HepG2 (cell line): ENCODE measurements around the gene CD96. TPM values are rescaled to one million over a fixed set of nuclear protein-coding genes. Genes with fewer than 3 reads are reported as not detected.

Source experiments
- ATAC-seq: fragments of 200-7000 bp; cut with Tn5 transposase; 3 replicates; pipeline ENCODE4 v1.9.1; 2020; ENCODE audit warnings: mild to moderate bottlenecking, moderate library complexity
- BruUV-seq: library from RNA; stranded (reverse); fragments of 400-500 nt; replicated peaks from 2 replicates; lab custom pipeline; 2021; lab: Mats Ljungman, UMichigan
- CTCF ChIA-PET: fragments of 300-600 bp; formaldehyde crosslinking; extraction: SDS; loops from one replicate; lab custom pipeline; 2021; ENCODE audit warnings: low total read pairs, inconsistent platforms, low intra/inter-chr PET ratio; lab: Yijun Ruan, JAX
- POLR2A ChIA-PET: fragments of 350-600 bp; sonication (Branson Sonifier 250); formaldehyde crosslinking; loops from one replicate; lab custom pipeline; 2020; ENCODE audit warnings: antibody characterized with exemption, inconsistent platforms; lab: Yijun Ruan, JAX
- DNase-seq: peaks from one replicate; pipeline ENCODE4 v3.0.0-alpha.2; 2015; ENCODE audit warnings: low spot score
- FAIRE-seq: peaks from 3 replicates; lab custom pipeline; 2011; peaks lifted over from hg19 to GRCh38; lab: Jason Lieb, UNC
- H2AFZ ChIP-seq: one replicate; pipeline ENCODE4 v1.6.1; 2011; ENCODE audit warnings: low read length, inconsistent platforms
- H3K27ac ChIP-seq: fragments of 300-600 bp; 3 replicates; pipeline ENCODE4 v1.8.0; 2011; ENCODE audit warnings: mixed run types, mild to moderate bottlenecking, mixed read lengths, low read length, inconsistent platforms; ENCODE audit not compliant: insufficient read depth; ENCODE audit errors: extremely low read length
- H3K27me3 ChIP-seq, 2 experiments: fragments of 200-600 bp in 1 of 2; 2 replicates in 1 of 2; 3 replicates in 1 of 2; pipeline versions ENCODE4 v1.6.0 to v1.8.0; 2011; ENCODE audit warnings: low read length in 2 of 2, mild to moderate bottlenecking in 2 of 2, moderate library complexity in 2 of 2, inconsistent platforms in 1 of 2; ENCODE audit not compliant: insufficient read depth in 2 of 2, control insufficient read depth in 1 of 2
- H3K36me3 ChIP-seq, 2 experiments: fragments of 200-600 bp in 1 of 2; replicated peaks in 1 of 2; 2 replicates in 1 of 2; 3 replicates in 1 of 2; pipeline versions ENCODE4 v1.5.1 to v1.8.0; 2011; ENCODE audit warnings: low read length in 2 of 2, inconsistent platforms in 1 of 2; ENCODE audit not compliant: insufficient read depth in 2 of 2, control insufficient read depth in 1 of 2
- H3K4me1 ChIP-seq: 2 replicates; pipeline ENCODE4 v1.5.1; 2012; ENCODE audit warnings: low read length, inconsistent platforms; ENCODE audit not compliant: insufficient read depth
- H3K4me2 ChIP-seq: 2 replicates; pipeline ENCODE4 v1.6.0; 2011; ENCODE audit warnings: low read depth, low read length, inconsistent platforms
- H3K4me3 ChIP-seq, 3 experiments: fragments of 200-600 bp in 1 of 3; sonication (generic), shearing (Covaris generic) in 1 of 3; replicated peaks in 1 of 3; 2 replicates each; pipeline ENCODE4 v1.5.1; 2011 to 2016; ENCODE audit warnings: low read length in 3 of 3, inconsistent platforms in 2 of 3, low read depth in 2 of 3, mild to moderate bottlenecking in 2 of 3, control low read depth in 1 of 3, mixed read lengths in 1 of 3; ENCODE audit not compliant: insufficient read depth in 1 of 3
- H3K79me2 ChIP-seq: one replicate; pipeline ENCODE4 v1.6.1; 2011; ENCODE audit warnings: low read length, inconsistent platforms; ENCODE audit not compliant: insufficient read depth
- H3K9ac ChIP-seq: 2 replicates; pipeline ENCODE4 v1.6.0; 2011; ENCODE audit warnings: mild to moderate bottlenecking, low read depth, low read length, inconsistent platforms; ENCODE audit not compliant: insufficient read depth
- H3K9me3 ChIP-seq: 2 replicates; pipeline ENCODE4 v1.5.1; 2012; ENCODE audit warnings: mild to moderate bottlenecking, low read length
- H4K20me1 ChIP-seq: 2 replicates; pipeline ENCODE4 v1.6.0; 2011; ENCODE audit warnings: inconsistent platforms, mild to moderate bottlenecking, low read length, moderate library complexity; ENCODE audit not compliant: insufficient read depth
- AGO1 ChIP-seq: fragments of 200-400 bp; formaldehyde crosslinking; IDR thresholded peaks from 2 replicates; pipeline ENCODE4 v1.6.1; 2017; ENCODE audit warnings: mild to moderate bottlenecking, low read depth, low read length, moderate library complexity; ENCODE audit not compliant: poor library complexity, severe bottlenecking
- DR1 ChIP-seq: sonication (generic); formaldehyde crosslinking; IDR thresholded peaks from 2 replicates; pipeline ENCODE4 v1.8.0; 2021; ENCODE audit warnings: mild to moderate bottlenecking, missing genetic modification reagents, inconsistent platforms
- FOXP1 ChIP-seq, 2 experiments: fragments of 450-650 bp in 1 of 2; IDR thresholded peaks; 2 replicates each; pipeline ENCODE4 v1.6.1; 2017 to 2018; ENCODE audit warnings: antibody characterized with exemption in 1 of 2
- IRF2 ChIP-seq: IDR thresholded peaks from 2 replicates; pipeline ENCODE4 v1.6.1; 2018; ENCODE audit warnings: missing genetic modification reagents, missing compliant biosample characterization
- MAFK ChIP-seq, 2 experiments: IDR thresholded peaks in 1 of 2; conservative IDR thresholded peaks in 1 of 2; 2 replicates each; pipeline ENCODE4 v1.6.1; 2011; ENCODE audit warnings: improper control_type of control experiment in 2 of 2, low read length in 2 of 2
- MLLT10 ChIP-seq: sonication (generic); formaldehyde crosslinking; IDR thresholded peaks from 2 replicates; pipeline ENCODE4 v1.4.0; 2020; ENCODE audit warnings: missing genetic modification reagents
- NCOA2 ChIP-seq: sonication (generic); formaldehyde crosslinking; IDR thresholded peaks from 2 replicates; pipeline ENCODE4 v1.8.0; 2022; ENCODE audit warnings: inconsistent platforms
- SMAD9 ChIP-seq: sonication (generic); formaldehyde crosslinking; IDR thresholded peaks from 2 replicates; pipeline ENCODE4 v1.5.1; 2020; ENCODE audit warnings: mild to moderate bottlenecking, missing genetic modification reagents
- SOX13 ChIP-seq, 3 experiments: fragments of 450-650 bp in 1 of 3; sonication (generic) in 1 of 3; formaldehyde crosslinking in 1 of 3; IDR thresholded peaks in 2 of 3; conservative IDR thresholded peaks in 1 of 3; 2 replicates each; pipeline versions ENCODE4 v1.5.0 to v1.6.1; 2016 to 2020; ENCODE audit warnings: antibody characterized with exemption in 1 of 3, mild to moderate bottlenecking in 1 of 3, missing compliant biosample characterization in 1 of 3, missing genetic modification reagents in 1 of 3, moderate library complexity in 1 of 3
- TRAFD1 ChIP-seq: sonication (generic); formaldehyde crosslinking; IDR thresholded peaks from 2 replicates; pipeline ENCODE4 v1.5.1; 2020; ENCODE audit warnings: missing genetic modification reagents, mild to moderate bottlenecking, borderline replicate concordance
- ZEB1 ChIP-seq: IDR thresholded peaks from 2 replicates; pipeline ENCODE4 v1.6.1; 2012; ENCODE audit warnings: mild to moderate bottlenecking, low read depth, inconsistent platforms; ENCODE audit not compliant: insufficient replicate concordance
- ZNF230 ChIP-seq: sonication (generic); formaldehyde crosslinking; IDR thresholded peaks from 2 replicates; pipeline ENCODE4 v1.4.0; 2020; ENCODE audit warnings: mild to moderate bottlenecking, missing genetic modification reagents
- ZNF296 ChIP-seq: sonication (generic); formaldehyde crosslinking; conservative IDR thresholded peaks from 2 replicates; pipeline ENCODE4 v1.5.0; 2020; ENCODE audit warnings: mild to moderate bottlenecking, missing genetic modification reagents
- ZNF326 ChIP-seq: sonication (generic); formaldehyde crosslinking; IDR thresholded peaks from 2 replicates; pipeline ENCODE4 v1.4.0; 2020; ENCODE audit warnings: missing genetic modification reagents, borderline replicate concordance
- ZNF605 ChIP-seq: sonication (generic); formaldehyde crosslinking; IDR thresholded peaks from 2 replicates; pipeline ENCODE4 v1.8.0; 2022; ENCODE audit warnings: mild to moderate bottlenecking, missing genetic modification reagents
- WGBS: methylation state at CpG from one replicate; pipeline ENCODE4 v1.1.6; 2017; ENCODE audit warnings: low lambda C conversion rate; 5-methylcytosine and 5-hydroxymethylcytosine counted together
- in situ Hi-C: cut with HindIII; loops from 2 replicates; pipeline ENCODE4 v1.10.0; 2017; ENCODE audit warnings: low pct_unique_long_range_greater_than_20kb; ENCODE audit not compliant: extremely low pct_ligation_motif_present
- intact Hi-C: fragments of 100-400 bp; cut with micrococcal nuclease; formaldehyde crosslinking; loops from one replicate; pipeline ENCODE4 v1.10.0; 2022; ENCODE audit not compliant: unreplicated experiment
- polyA plus RNA-seq, 8 experiments: library from polyadenylated mRNA; depleted of rRNA in 3 of 8; stranded (reverse) in 7 of 8; unstranded in 1 of 8; fragments of >200 nt; fragmentation: Illumina TruSeq in 4 of 8; extraction: Trizol in 4 of 8; gene quantifications; 2 replicates each; pipeline versions ENCODE4 v1.2.1 to v1.2.3, GENCODE V29; 2011 to 2016; ENCODE audit warnings: low read depth in 4 of 8, missing spikeins in 1 of 8, mixed read lengths in 1 of 8; ENCODE audit not compliant: insufficient read depth in 1 of 8
- total RNA-seq, 5 experiments: library from RNA; depleted of rRNA; stranded (reverse); fragments of >200 nt; fragmentation: Illumina TruSeq; extraction: Trizol; gene quantifications; 2 replicates each; pipeline ENCODE4 v1.2.3, GENCODE V29; 2016; ENCODE audit warnings: low read depth in 1 of 5
- TF ChIP-seq, protein P1 (sequence below): IDR thresholded peaks from 2 replicates; pipeline ENCODE4 v1.6.1; 2016

CD96 gene
- total and polyA plus RNA-seq, 2 of the 13 experiments (the other 11 are each of a cell fraction or from before 2014, with no cell fraction given): not detected

GRCh38 chr3:111635403-111635802 lies 93.4 kb downstream of the CD96 start:
- Histone ChIP-seq H3K79me2 (no peaks in the 10 kb centered on the region), H3K27ac (no peak overlapping the region), H3K36me3 (no peaks in the 10 kb centered on the region), H2AFZ (no peak overlapping the region), H4K20me1 (no peaks in the 10 kb centered on the region), H3K4me1 (no peaks in the 10 kb centered on the region), H3K4me3 (no peak overlapping the region), H3K27me3 (no peaks in the 10 kb centered on the region), H3K9ac (no peak overlapping the region), H3K4me2 (no peak overlapping the region)
- BruUV-seq: no TSS peak
- intact Hi-C loops: no loop called here
- FAIRE-seq (no peak), ATAC-seq (no peak)
- TF ChIP-seq MAFK (conservative IDR thresholded peaks at IDR 0.05 in 1 of 2, IDR thresholded peaks at IDR 0.05 in 1 of 2; ENCODE audit: low read length in 2 of 2): peak in 1 of 2 experiments; percentile 27; a peak in 1 of 4 replicates
- TF ChIP-seq, protein P1, sequence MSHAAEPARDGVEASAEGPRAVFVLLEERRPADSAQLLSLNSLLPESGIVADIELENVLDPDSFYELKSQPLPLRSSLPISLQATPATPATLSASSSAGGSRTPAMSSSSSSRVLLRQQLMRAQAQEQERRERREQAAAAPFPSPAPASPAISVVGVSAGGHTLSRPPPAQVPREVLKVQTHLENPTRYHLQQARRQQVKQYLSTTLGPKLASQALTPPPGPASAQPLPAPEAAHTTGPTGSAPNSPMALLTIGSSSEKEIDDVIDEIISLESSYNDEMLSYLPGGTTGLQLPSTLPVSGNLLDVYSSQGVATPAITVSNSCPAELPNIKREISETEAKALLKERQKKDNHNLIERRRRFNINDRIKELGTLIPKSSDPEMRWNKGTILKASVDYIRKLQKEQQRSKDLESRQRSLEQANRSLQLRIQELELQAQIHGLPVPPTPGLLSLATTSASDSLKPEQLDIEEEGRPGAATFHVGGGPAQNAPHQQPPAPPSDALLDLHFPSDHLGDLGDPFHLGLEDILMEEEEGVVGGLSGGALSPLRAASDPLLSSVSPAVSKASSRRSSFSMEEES (CRISPR knock-in tag): no peak
- no peak for TF ChIP-seq MLLT10
- TF ChIP-seq, all 625 proteins: peak for 1
- WGBS: 51% methylated on average over 2 of the region's 2 CpGs
- ChIA-PET POLR2A (no interaction called here), CTCF (no interaction called here)
- no peaks in the 10 kb centered on the region for H3K9me3 ChIP-seq
- in situ Hi-C loops: no loop called here
- no peak for DNase-seq

- in situ Hi-C loops: no loop called here
- ATAC-seq (no peak), DNase-seq (no peak), FAIRE-seq (no peak)
- Histone ChIP-seq H3K4me1 (no peaks in the 10 kb centered on the region), H4K20me1 (no peaks in the 10 kb centered on the region), H3K4me3 (no peak overlapping the region), H3K9me3 (no peaks in the 10 kb centered on the region), H3K27ac (no peak overlapping the region), H3K79me2 (no peaks in the 10 kb centered on the region), H3K4me2 (no peak overlapping the region), H3K27me3 (no peaks in the 10 kb centered on the region), H2AFZ (no peak overlapping the region), H3K9ac (no peak overlapping the region), H3K36me3 (no peaks in the 10 kb centered on the region)
- intact Hi-C loops: no loop called here
- CTCF ChIA-PET: no interaction called here
- POLR2A ChIA-PET: no interaction called here
- no TSS peak for BruUV-seq
- 25% methylated on average over 4 of the region's 4 CpGs for WGBS
- no peak for TF ChIP-seq SMAD9
- no peak for TF ChIP-seq ZNF296 (CRISPR knock-in tag)
- TF ChIP-seq ZEB1: no peak
- TF ChIP-seq NCOA2 (CRISPR knock-in tag): no peak
- TF ChIP-seq ZNF230 (CRISPR knock-in tag): no peak
- no peak for TF ChIP-seq AGO1
- TF ChIP-seq FOXP1 (IDR thresholded peaks at IDR 0.05): no peak
- TF ChIP-seq FOXP1 (CRISPR knock-in tag; IDR thresholded peaks at IDR 0.05): no peak
- no peak for TF ChIP-seq ZNF326 (CRISPR knock-in tag)
- no peak for TF ChIP-seq IRF2 (CRISPR knock-in tag)
- no peak for TF ChIP-seq DR1 (CRISPR knock-in tag)
- TF ChIP-seq TRAFD1 (CRISPR knock-in tag): no peak
- TF ChIP-seq SOX13 (IDR thresholded peaks at IDR 0.05): no peak
- no peak for TF ChIP-seq SOX13 (CRISPR knock-in tag; conservative IDR thresholded peaks at IDR 0.05 in 1 of 2, IDR thresholded peaks at IDR 0.05 in 1 of 2)
- TF ChIP-seq ZNF605: no peak
Measured at GRCh38 chr3:111636366-111636885, 94.4 kb downstream of the CD96 start.
